Anterior cingulate cortex (tissue), 58 donors: ENCODE data around the gene DENND1A.

Experiments
- DNase-seq, 58 donors: peaks; one replicate each; lab custom pipeline; 2025; lab: John Stamatoyannopoulos, UW

The DENND1A gene

GRCh38 chr9:123868002-123868401 is 61.9 kb downstream of the DENND1A start:
- DNase-seq, result no peak

- no peak for DNase-seq
Measured at GRCh38 chr9:123867034-123867433, 62.9 kb downstream of the DENND1A start.

- no peak for DNase-seq
Measured at GRCh38 chr9:123866497-123866896, 63.4 kb downstream of the DENND1A start.

- DNase-seq, result peak in 1 of 58 donors; percentile 21
Measured at GRCh38 chr9:123865226-123866000, 64.5 kb downstream of the DENND1A start.

- DNase-seq, result peak in 16 of 58 donors; percentile 4 to 48 (median 12)
Measured at GRCh38 chr9:123864251-123864650, 65.7 kb downstream of the DENND1A start.

- DNase-seq, result no peak
Measured at GRCh38 chr9:123863164-123863855, 66.6 kb downstream of the DENND1A start.

DNA sequence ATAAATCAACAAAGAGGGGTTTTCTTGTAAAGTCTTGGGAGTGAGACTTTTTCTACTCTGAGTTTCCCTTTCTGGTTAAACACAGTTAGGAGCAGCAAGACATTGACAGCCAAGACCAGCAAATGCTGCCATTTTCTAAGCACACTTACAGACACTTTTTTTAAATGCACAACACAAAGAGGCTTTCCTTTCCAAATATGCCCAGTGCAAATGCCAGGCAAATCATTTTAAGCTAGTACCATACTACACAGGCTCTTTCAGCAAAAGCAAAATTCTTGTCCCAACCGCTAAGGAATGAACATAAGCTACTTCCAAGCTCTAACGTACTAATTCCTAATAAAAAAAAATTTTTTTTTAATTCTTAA is 68.2 kb downstream of the DENND1A start:
- DNase-seq, result no peak

GRCh38 chr9:123861086-123861755 is 68.7 kb downstream of the DENND1A start:
- peak in 1 of 58 donors; percentile 8 for DNase-seq

DNA sequence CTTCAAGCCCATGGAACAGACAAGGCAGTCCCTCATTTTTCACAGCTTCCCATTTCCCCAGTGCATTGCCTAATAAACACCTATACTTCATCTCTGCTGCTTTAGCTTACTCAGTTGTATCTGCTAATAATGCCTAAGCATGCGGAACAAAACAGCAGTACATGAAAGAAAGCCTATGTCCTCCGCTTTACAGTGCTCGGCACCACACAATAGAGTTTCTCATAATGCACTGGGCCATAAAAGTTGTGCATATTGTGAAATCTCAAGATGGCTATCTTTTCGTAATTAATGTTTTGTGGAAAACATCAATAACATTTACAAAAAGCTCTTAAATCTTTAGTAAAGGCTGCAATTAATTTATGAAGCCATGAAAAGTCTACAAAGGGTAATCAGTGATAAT is 69.3 kb downstream of the DENND1A start:
- no peak for DNase-seq

DNA sequence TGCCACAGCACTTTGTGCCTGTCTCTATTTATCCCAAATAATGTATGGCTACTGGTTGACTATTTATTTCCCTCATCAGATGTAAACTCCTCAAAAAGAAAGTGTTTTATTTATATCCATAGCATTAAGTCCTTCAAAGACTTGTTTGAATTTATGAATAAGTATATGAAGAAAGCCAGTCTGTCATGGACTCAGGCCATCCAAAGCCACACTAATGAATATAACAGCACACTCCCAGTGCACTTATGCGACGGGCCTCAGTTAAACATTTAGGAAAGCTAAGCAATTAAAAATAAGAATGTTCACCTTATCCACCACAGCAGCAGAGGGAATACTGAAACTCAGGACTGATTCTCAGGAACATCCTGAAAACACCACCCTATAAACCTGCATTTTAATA is 77.5 kb downstream of the DENND1A start:
- no peak for DNase-seq

DNA sequence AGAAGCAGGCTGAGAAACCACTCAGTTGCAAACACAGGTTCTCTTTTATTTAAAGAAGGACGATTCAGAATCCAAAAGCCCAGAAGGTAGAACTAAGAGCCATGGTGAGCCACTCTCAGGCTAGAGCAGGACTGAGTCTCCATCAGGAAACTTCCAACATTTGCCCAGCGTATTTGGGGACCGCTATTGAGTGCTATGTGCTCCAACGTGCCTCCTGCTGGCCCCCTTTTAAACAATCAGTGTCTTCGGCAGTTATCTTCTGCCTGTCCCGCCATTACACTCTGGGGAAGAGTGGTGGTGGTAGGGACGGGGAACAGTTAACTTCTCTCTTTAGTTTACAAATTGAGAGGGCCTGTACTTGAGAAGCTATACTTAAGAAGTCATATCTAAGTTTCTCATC is 78.1 kb downstream of the DENND1A start:
- DNase-seq, result no peak

DNA sequence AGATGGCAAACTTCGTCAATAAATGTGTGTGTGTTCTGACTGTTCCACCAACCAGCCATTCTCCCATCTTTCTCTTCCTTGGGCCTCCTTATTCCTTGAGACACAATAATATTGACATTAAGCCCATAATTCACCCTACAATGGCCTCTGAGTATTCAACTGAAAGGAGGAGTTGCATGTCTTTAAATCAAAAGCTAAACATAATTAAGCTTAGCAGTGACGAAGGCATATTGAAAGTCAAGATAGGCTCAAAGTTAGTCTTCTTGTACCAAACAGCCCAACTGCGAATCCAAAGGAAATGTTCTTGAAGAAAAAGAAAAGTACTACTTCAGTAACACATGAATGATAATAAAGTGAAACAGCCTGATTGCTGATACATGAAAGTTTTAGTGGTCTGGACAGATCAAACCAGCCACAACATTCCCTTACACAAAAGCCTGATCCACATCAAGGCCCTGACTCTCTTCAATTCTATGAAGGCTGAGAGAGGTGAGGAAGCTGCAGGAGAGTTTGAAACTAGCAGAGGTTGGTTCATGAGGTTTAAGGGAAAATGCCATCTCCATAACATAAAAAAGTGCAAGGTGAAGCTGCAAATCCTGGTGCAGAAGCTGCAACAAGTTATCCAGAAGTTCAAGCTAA is 81.4 kb downstream of the DENND1A start:
- no peak for DNase-seq

DNA sequence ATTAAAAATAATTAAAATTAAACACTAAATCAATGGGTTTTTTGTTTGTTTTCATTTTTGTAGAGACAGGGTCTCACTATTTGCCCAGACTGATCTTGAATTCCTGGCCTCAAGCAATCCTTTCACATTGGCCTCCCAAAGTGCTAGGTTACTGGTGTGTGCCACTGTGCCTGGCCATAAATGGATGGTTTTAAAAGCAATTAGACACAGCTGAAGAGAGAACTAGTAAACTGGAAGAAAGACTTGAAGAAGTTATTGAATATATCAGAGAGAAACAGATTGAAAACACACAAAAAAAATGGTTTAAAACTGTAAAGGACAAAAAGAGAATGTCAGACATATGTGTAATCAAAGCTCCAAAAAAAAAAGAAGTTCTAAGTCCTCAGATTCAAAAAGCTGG is 83.0 kb downstream of the DENND1A start:
- no peak for DNase-seq

GRCh38 chr9:123843703-123844102 is 86.2 kb downstream of the DENND1A start:
- DNase-seq, result no peak

DNA sequence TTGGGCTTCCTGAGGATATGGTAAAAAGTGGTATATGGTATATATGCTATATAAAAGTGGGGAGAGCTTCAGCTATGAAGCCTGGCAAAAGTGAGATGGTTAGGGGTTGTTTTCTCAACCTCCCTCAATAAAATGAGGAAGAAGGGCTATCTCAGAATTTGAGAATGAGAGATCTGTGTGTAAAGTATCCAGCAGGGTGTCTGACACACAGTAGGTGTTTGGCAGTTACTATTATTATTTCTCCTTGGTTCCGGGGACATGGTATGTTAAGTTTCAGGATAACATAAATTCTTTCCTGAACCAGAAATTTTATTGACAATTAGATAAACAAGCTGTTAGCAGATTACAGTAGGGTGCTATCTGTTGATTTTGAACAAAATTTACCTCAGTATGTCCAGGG is 94.1 kb downstream of the DENND1A start:
- no peak for DNase-seq

GRCh38 chr9:123834889-123835562 is 94.9 kb downstream of the DENND1A start:
- peak in 1 of 58 donors; percentile 14 for DNase-seq

GRCh38 chr9:123834218-123834888 is 95.6 kb downstream of the DENND1A start:
- no peak for DNase-seq

DNA sequence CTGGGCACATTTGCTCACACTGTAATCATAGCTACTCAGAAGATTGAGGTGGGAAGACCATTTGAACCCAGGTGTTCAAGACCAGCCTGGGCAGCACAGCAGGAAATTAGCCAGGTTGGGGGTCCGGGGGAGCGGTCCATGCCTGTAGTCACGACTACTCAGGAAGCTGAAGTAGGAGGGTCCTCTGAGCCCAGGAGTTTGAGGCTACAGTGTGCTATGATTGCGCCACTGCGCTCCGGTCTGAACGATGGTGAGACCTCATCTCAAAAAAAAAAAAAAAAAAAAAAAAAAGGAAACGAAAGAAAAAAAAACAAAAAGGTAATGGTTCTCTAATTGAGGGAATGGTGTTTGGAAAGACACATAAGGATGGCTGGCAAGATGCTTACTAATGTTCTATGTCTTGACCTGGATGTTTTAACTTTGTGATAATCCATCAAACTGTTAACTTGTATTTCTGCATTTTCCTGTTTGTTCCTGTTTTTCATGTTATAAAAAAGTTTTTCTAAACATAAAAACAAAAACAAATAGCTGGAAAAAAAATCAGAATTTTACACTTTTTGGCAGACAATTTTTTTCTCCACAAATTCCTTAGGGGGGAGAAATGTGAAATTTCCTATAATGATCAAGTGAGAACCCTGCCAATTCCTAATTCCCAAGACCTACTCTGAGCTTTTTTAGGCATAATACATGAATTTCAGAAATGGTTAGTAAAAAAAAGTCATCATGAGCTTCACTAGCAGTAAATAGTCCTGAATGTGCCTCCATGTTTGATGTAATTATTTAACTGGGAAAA is 96.9 kb downstream of the DENND1A start:
- peak in 1 of 58 donors; percentile 7 for DNase-seq

DNA sequence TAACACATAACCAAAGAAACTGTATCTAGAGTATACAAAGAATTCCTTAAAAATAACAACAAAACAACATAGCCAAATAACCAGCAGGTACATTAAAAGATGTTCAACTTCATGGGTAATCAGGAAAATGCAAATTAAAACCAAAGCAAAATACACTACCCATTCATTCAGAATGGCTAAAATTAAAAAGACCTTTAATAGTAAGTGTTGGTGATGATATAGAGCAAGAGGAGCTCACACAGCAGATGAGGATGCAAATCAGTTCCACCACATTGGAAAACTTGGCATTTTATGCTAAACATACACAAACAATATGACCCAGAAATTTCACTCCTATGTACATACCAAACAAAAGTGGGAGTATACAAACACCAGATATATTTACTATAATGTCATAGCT is 97.8 kb downstream of the DENND1A start:
- DNase-seq, result no peak
